HG02973 (cell line): Measurements from ENCODE around the gene DST.
A peak's percentile ranks its signal among the peaks of the same experiment; 100 is the strongest.
"Not testable (repeated sequence)": the region's sequence is repeated elsewhere in the genome, so short reads cannot be mapped to it uniquely, and the experiment has no call there.

Source experiments
- ATAC-seq: cut with Tn5 transposase; IDR thresholded peaks from one replicate; pipeline ENCODE4 v1.9.1; 2021; ENCODE audit warnings: moderate library complexity; ENCODE audit not compliant: unreplicated experiment

DST gene

DNA sequence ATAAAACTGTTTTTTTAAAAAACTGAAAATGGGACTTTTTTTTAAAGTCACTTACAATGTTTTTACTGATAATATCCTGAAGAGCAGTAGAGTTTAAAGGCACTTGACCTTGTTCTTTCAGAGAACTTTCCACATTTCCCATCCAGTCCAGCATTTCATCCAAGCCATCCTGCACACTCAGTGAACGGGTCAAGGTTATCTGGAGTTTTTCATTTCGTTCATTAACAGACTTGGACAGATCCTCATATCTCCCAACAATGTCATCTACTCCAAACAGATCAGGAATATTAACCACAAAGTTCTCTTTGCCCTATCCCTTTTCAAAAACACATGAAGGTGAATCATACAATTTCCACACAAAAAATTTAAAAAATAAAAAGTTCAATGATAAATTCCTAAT, 69.1 kb downstream of the DST start:
- ATAC-seq: no peak

DNA sequence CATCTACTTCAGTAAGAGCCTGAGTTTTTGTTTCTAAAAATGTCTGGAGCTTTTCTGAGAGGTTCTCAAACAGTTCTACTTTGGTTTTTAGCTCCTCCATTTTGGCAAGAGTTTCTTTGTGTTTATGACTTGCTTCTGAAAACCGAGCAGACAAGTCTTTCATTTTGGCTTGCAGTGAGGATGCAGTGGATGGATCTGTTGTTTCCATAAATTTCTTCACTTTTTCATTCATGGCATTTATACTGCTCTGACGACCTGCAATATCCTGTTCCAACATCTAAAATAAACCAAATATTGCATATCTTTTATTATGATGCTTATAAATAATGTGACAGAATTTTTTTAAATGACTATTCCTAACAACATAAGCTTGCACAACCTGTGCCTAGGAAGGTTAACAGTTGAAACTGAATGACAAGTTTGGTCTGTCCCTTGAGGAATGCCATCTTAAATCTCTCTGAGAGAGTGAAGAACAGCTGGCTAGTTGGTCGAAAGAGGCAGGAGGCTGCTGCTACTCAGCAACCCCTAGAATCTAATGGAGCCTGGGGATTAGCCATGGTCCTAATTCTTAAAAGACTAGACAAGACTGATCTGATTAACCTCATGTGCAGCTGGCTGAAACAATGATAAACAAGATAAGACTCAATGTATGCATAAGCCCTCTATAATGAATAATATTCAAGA, 69.8 kb downstream of the DST start:
- ATAC-seq: no peak

DNA sequence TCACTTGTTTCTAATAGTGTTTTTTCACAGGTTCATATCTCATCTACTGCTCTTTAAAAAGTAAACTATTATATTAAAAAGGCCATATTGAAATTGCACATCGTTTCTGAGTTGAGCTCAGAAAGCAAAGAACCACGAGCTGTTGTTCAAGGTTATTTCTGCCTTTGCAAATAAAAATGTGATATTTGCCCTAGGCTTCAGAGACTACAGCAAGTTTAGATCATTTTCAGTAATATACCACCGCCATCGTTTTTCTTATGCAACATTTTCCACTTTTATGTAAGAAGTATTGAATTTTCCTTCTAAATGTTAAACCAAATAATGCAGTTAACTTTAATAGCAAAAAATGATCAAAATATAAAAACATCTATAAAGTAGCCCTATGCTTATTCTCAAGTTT, 71.1 kb downstream of the DST start:
- no peak for ATAC-seq

DNA sequence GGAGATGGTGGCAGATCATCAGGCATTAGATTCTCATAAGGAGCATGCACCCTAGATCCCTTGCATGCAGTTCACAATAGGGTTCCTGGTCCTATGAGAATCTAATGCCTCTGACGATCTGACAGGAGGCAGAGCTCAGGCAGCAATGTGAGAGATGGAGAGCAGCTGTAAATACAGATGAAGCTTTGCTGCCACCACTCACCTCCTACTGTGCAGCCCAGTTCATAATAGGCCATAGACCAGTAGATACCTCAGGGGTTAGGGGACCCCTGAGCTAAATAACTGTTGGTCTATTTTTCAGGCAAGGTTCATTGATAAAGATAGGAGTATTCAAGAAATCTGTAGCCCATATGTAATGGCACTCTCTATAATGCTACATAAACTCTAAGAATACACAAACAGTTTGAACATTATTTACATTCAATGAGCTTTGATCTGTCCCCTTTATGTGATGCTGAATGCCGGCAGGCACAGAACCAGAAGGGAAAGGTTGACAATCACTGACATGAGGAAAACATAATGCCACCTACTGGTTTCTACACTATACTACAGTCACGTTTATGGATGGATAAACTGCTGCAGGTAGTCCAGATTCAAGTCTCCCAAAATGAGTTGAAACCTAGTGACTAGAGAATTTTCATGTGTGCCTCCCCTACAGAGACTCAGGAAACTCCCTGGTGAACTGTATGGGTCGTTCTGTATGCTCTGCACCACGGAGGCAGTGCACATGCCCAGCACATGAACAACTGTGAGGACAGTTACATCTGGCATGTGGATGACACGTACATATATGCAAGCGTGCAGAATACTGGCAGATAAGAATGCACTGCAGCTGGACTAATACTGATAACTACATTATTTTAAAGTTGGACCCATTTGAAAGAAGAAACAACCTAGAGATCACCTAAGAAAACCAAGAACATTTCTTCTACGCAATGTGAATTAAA, 72.0 kb downstream of the DST start:
- peak; percentile 56 for ATAC-seq

DNA sequence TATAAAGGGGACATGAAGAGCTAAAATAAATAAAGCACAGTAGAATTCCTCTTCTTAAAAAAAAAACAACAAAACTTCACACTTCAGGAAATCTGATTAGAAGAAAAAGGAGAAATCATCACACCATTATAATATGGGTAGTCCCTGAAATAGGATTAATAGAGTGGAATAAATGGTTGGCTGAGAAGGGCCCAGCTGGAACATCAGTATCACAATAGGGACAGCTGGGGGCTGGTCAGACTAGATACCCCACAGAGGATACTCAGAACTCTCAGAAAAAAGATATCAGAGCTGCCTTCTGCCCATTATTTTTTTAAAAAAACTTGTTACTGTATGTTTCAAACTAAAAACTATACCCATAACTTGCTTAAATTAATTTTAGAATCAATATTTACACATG, 75.2 kb downstream of the DST start:
- ATAC-seq: no peak

DNA sequence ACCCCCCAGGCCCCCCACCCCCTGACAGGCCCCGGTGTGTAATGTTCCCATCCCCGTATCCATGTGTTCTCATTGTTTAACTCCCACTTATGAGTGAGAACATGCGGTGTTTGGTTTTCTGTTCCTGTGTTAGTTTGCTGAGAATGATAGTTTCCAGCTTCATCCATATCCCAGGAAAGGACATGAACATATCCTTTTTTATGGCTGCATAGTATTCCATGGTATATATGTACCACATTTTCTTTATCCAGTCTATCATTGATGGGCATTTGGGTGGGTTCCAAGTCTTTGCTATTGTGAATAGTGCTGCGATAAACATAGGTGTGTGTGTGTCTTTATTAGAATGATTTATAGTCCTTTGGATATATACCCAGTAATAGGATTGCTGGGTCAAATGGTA, 80.0 kb downstream of the DST start:
- ATAC-seq: not testable (repeated sequence)

DNA sequence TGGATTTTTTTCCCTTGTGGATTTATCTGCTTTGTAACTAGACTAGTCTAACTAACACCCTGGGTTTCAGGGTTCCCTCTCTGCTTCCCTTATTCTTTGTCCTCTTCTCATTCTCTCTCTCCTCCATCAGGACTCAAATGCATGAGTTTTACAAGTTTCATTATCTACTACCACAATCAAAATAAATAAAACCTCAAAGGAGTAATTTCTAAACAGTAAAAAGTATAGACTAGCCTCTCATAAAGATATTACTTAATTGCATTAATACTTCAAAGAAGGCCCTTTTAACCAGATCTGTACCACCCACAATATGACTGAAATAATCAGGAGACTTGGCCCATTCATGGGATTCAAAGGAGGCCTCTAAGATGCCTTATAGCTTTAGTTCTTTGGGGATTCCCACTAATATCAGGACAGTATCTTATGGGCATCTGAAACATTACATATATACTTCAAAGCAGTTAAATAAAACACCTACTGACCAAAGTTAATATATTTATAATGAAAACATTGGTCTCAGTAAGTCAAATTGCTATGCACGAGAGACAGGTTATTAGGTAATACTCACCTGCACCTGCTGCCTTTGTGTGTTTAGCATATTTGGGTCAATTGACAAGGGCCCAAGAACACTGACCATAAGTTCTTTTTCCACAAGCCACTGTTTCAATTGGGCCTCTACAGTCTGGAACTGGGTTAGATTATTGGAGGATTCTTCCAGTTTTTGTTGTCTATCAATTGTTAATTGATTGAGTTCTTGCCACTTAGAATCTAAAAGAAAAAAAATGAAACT, 85.7 kb downstream of the DST start:
- ATAC-seq: no peak

DNA sequence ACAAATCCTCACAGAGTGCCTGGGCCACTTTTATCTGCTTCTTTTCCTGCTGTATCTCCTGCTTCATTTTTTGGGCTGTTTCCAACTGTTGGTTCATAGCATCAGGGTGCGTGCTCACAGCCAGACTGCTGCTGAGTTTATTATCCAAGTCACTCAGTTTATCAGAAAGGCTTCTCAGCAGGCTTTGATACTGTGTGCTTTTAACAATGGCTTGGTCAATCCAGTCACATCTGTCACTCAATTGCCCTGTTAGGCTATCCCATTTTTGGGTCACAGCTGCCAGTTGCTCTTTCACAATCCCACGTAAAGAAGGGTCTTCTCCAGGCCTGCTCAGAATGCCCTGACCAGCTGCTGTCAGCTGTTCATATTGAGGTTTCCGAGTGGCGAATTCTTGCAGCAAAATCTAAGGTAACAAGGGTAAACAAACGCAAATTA, 87.2 kb downstream of the DST start:
- no peak for ATAC-seq

DNA sequence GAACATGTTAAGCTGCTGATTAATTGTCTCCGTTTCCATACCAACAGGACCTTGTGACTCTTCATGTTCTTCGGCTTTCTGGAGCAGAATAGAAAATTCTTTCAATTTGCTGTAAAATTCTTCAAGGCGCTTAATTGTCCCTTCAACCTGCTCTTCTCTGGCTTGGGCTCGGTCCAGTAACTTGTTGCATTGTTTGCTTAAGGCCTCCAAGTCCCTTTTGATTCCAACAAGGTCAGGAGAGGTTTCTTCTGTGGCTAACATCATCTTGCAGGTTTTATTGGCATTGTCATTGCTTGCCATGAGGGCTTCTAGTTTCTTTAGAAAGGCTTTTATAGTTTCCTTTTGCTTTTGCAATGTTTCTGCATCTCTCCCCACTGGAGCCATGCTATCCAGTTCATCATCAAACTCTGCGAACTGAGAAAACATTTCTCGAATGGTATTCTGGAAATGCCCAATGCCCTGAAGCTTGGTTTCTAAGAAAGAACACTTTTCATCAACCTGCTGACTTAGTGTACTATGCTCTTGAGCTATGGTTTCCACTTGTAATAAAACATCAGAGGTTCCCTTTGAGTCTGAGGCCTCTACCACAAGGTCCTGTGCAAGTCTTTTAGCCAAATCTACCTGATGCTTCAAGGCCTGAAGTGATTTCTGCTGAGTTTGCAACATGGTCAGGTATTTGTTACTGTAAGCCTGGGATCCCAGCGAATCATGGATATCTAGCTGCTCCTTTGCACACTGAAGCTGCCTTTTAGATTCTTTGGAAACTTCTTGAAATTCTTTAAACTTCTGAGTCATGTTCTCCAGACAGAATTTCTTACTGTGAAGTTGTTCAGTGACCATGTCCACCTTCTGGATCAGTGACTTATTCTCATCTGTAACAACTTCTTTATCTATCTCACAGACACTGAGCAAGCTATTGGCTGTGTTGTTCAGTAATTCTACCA, 90.2 kb downstream of the DST start:
- no peak for ATAC-seq

DNA sequence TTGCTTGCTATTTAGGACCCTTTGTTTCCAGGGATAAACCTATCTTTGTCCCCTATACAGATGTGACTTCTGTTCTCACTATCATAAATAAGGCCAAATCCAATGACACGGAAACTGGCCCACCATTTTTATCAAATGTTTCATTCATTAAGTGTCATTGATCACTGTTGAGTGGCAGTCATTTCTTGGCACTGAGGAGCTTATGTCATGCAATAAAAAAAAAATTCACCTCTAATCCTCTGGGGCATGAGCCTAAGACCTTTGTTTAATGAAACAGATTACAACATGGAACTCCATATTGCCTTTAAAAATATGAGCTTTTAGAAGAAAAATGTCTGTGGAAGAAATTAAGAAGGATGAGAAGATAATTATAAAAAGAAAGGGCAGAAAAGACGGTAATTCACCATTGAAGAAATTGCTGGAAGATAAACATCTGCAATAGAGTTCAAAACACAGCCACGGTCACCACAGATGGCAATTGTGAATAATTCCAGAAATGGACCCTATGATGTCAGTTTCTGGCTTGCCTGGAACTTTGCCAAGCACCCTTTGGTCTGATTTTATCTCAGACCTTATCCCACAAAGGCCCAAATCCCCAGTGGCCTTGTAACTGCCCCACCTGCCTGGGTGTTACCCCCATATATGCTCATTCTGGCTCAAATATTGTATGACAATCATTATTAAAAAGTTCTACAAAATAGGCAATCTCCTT, 91.1 kb downstream of the DST start:
- no peak for ATAC-seq

DNA sequence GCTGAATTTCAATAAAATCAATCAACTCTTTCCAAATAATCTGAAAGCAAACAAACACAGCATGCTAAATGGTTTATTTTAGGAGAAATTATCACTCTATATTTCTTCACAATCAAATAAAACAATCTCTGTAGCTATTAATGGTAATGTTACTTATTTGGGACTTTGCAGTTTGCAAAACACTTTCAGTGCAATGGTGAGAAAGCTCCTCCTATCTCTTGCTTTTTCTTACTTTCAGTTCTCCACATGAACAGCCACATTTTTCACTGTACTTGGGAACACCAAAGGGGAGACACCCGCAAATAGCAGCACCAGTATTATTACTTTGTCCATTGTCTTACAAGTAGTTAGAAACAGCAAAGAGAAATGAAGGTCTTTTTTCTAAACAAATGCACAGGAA, 92.4 kb downstream of the DST start:
- no peak for ATAC-seq

DNA sequence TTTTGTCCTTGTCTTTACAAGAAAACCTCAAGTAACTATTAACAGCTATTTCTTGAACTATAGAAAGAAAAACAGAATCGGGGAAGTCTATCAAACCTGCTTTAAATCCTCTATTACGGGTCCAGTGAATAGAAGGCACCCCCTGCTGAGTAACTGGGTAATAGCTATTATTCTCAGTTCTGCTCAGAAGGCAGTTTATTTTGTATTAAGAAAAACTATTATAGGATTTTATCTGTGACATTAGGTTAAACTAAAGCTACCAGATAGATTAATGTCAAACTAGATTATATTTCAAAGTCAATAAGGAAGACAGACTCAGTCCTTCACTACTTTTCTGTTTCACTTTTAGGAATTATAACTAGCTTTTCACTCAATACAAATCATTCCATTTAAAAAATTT, 93.7 kb downstream of the DST start:
- ATAC-seq: no peak

DNA sequence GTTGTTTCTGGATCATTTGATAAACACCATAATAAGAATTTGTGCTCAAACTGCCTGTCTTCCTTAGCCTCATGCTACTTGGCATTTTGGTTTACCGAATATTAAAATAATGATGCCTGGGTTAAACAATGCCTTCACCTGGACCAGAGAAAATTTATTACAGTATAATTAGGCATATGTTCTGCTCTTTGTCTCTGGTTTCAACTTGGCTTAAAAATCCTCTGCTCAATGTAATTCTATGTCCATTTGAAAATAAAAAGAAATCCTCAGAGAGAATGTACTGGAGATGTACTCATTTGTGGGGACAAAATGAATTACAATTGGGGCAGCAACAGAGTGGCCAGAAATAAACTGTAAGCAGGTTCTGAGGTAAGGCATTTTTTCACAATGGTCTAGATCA, 95.0 kb downstream of the DST start:
- ATAC-seq: no peak

DNA sequence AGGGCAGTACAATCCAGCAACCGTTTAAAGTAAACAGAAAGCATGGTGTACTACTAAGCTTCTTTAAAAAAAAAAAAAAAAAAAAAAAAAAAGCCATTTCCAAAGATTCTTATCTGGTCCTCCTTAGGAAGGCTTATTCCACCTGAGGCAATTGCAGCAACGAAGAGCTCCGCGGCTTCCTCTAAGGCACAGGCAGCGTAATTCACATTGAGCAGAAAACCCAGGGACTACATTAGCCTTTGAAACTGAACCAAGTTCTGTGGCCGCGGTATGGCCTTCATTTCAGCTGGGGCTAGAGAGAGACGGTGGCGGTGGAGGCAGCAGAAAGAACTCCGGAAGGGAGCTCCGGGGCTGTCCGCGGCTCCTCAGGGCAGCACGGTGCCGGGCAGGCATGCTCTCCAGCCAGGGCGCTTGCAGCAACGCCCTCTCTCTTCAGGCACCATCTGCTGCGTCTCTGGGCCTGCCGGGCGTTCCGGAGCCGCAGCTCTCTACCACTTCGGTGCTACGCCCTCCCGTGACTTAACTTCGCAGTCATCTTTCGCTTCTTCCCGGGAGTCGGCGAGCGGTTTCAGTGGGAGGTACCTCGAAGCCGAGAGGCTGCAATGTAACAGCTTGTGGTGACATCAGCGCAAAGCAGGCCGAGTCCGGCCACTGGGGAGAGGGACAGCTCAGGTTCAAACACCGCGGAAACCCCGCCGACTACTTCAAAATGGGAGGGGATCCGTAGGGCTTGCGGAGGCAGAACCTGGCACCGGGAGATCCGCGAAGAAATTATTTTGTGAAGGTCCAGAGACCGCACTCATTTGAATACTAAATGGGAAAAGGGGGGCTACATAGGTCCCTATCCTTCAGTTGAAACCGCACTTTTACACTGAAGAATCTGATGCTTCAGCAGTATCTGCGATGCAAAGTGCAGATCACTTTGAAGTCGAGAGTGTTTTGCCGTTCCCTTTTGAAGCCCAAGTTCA, 100.0 kb downstream of the DST start:
- peak; percentile 94 for ATAC-seq

DNA sequence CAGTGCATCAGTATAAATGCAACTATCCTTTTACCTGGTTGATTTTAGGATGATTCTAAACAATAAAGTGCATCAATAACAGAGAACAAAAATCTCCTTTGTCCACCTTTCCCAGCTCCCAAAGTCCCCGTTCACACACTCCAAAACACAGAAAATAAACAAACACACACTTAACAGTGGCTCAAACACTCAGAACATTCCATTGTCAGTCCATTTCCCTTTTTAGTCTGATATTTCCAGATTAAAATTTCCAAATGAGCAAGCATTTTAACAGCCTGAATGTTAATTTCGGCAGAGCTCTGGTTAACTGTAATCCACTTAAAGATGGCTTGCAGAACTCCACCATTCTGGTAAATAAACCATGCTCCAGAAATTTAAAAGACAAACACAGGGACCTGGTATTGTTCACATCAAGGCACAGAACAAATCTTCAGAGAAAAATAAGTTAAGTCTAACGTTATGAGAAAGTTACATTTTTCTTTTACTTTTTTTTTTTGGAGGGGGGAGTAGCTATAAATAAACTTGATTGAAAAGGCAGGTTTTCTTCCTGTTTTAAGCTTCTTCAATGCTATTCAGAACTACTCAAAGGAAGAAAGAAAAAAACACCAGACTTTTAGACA, 100.8 kb downstream of the DST start:
- ATAC-seq: no peak

DNA sequence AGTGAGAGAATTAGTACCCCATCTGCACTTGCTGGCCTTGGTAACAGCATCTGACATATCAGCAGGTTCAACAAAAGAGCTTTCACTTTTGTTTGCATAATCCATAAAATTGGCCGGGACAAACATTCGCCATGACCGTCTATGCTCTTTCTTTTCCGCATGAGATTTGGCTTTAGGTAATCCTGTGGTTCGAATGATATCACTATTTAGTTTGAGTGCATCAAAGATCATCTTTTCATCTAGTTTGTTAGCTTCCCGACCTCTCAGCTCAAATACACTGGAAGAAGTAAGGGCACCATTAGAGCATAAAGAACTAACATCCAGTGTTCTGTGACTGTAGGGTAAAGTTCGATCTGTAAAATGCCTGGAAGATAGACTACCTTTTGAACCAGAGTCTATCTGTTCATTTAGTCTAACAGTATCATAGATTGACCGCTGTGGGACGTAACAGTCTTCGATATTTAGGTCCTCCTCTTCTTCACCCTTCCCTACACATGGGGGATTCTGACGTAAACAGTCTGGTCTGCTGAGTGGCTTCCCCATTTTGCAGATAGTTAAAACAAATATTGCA, 101.6 kb downstream of the DST start:
- no peak for ATAC-seq

DNA sequence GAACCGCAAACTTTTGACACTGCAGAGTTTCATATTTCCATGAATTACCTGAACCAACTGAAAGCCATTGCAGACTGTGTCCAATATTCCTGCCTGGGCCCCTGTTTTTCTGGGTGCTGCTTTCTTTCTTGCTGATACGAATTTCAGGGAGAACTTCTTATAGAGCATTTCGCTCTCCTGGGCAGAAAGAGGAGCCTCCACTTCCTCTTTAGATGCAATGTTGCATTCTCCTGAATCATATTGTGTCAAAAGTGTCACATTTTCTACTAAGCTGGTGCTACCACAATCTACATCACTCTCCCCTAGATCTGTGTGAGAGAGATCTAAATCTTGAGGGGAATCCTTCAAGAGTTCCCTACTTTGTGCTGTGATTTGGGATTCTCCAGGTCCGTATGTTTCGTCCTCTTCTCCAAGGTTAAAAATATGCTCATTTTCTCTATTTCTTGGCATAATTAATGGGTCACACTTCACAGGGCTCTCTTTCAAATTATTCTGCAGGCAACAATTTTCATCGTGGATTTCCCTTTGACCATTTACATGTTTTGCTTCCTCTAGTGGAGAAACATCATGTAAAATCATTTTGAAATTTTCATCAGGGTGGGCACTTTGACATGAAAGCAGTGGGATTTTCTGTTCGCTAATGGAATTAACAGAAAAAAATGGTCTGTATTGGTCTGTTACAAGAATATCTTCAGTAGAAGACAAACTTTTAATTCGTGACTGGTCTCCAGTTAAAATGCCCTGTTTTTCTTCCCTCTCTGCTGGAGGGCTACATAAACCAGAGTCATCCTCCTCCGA, 102.3 kb downstream of the DST start:
- ATAC-seq: no peak
